ENCODE measurements around the gene ASPHD2.

ASPHD2 gene

GRCh38 chr22:26489447-26490036 is 60.5 kb downstream of the ASPHD2 start:
- H3K4me1 Mint-ChIP-seq (ENCODE audit: low read depth in 2 of 2): peaks cover 11 to 14% of the 10 kb centered on the region in 2 donors
- H3K9me3 Mint-ChIP-seq: no peaks in the 10 kb centered on the region
- H3K27me3 Mint-ChIP-seq: no peaks in the 10 kb centered on the region
- DNase-seq (no peak), ATAC-seq (replicated peaks) (no peak)
- no peak overlapping the region for H3K4me3 Mint-ChIP-seq
- peak overlapping the region in 1 of 2 donors; percentile 70 for H3K27ac Mint-ChIP-seq
- peaks cover 61% of the 10 kb centered on the region for H3K36me3 Mint-ChIP-seq (ENCODE audit: insufficient read depth)

- Mint-ChIP-seq H3K9me3 (no peaks in the 10 kb centered on the region), H3K36me3 (ENCODE audit: insufficient read depth) (peaks cover 83% of the 10 kb centered on the region), H3K27ac (no peak overlapping the region), H3K4me3 (no peak overlapping the region), H3K27me3 (no peaks in the 10 kb centered on the region), H3K4me1 (ENCODE audit: low read depth in 2 of 2) (no peaks in the 10 kb centered on the region)
- ATAC-seq (replicated peaks) (no peak), DNase-seq (no peak)
Observed at GRCh38 chr22:26492220-26492619, 63.2 kb downstream of the ASPHD2 start.

GRCh38 chr22:26494506-26494905 is 65.4 kb downstream of the ASPHD2 start:
- no peak overlapping the region for H3K4me3 Mint-ChIP-seq
- no peaks in the 10 kb centered on the region for H3K27me3 Mint-ChIP-seq
- no peak overlapping the region for H3K27ac Mint-ChIP-seq
- peaks cover 92% of the 10 kb centered on the region for H3K36me3 Mint-ChIP-seq (ENCODE audit: insufficient read depth)
- ATAC-seq (replicated peaks): no peak
- no peaks in the 10 kb centered on the region for H3K9me3 Mint-ChIP-seq
- no peak for DNase-seq
- no peaks in the 10 kb centered on the region for H3K4me1 Mint-ChIP-seq (ENCODE audit: low read depth in 2 of 2)
